Activated CD4-positive, alpha-beta T cell treated with anti-CD3 and anti-CD28 coated beads for 24 hours (primary cell): ENCODE data around the gene SLC49A3.
"Not testable (repeated sequence)": the region's sequence is repeated elsewhere in the genome, so short reads cannot be mapped to it uniquely, and the experiment has no call there.

Experiments
- DNase-seq, 2 donors: peaks; one replicate each; pipeline ENCODE4 v3.0.0-alpha.2; 2020; ENCODE audit warnings: low read depth in 2 of 2

SLC49A3 gene

DNA sequence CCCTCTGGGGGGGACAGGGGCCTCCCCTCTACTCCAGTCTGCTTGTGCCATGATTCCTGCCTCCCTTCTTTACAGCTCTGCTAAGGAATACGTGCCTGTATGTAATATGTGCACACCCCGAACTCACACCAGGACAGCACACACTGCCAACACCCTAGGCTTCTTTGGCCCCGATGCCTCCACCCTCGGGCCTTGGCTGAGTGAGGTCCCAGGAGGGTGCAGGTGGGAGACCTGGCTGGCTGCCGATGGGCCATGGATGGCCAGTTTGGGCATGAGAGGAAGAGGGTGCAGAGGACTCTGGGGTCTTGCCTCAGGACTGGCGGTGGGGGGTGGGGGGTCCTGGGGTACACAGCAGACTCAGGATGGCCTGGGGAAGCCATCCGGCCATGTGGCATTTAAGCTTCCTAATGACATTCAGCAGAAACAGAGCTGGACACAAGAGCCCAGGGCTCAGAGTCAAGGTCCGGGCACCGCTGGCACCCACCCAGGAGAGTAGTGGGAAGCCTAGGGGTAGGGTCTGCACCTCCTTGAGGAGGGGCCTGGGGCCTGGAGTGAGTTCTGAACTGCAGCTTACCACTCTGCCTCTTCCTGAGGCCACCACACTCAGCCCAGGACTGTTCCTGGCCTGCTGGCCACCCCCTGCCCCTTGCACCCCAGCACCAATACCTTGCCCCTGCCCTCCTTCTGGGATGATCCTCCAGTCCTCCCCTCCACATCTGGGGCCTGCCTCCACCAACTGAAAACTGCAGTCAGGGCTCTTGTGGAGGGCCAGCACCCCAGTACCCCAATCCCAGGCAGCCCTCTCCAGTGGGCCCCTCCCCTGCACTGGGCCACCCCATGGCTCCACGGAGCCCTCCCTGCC, 14.6 kb upstream of the SLC49A3 start:
- DNase-seq = no peak

DNA sequence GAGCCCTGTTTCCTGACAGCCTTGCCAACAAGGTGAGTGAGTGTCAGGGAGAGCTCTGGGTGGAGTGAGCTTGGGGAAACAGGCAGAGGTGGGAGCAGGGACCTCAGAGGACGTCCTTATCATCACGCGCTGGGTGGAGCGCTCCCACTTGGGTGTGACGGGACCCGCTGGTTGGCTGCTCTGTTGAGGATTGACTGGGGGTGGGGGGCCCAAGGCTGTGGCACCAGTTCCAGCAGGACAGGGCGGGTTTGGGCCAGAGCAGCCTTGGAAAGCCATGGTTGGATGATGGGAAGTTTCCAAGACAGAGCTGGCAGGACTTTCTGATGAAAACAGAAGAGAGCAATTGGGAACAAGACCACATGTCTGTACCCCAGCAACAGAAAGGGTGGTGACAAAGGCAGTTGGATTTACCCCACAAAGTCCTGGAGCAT, 13.7 kb upstream of the SLC49A3 start:
- no peak for DNase-seq

DNA sequence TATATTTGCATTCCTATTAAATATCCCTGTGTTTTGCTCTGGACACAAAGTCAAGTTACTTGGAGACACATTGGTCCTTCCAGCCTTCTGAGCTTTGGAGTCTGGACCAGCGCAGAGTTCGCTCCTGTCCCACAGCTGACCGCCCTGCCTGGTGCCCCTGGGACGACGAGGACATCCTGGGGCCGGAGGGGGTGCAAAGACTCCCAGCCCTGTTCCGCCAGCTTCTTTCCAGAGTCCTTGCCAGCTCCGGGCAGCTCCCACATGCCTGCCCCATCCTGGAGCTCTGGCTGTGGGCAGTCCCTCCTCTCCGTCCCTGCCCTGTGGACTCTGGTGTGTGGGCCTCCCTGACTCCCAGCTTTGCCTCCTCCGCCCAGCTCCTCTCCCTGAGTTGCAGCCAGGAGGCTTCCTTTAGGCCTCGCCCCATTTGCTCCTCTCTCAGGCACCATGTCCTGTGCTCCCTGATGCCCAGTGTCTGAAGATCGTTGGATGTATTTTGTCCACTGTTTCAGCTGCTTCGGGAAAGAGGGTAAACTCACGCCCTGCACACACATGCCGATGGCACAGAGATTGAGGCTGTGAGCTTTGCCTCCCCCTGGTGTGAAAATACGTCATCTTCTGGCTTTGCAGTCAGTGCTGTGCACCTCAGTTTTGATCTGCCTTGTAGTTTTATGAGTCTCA, 11.8 kb upstream of the SLC49A3 start:
- no peak for DNase-seq

DNA sequence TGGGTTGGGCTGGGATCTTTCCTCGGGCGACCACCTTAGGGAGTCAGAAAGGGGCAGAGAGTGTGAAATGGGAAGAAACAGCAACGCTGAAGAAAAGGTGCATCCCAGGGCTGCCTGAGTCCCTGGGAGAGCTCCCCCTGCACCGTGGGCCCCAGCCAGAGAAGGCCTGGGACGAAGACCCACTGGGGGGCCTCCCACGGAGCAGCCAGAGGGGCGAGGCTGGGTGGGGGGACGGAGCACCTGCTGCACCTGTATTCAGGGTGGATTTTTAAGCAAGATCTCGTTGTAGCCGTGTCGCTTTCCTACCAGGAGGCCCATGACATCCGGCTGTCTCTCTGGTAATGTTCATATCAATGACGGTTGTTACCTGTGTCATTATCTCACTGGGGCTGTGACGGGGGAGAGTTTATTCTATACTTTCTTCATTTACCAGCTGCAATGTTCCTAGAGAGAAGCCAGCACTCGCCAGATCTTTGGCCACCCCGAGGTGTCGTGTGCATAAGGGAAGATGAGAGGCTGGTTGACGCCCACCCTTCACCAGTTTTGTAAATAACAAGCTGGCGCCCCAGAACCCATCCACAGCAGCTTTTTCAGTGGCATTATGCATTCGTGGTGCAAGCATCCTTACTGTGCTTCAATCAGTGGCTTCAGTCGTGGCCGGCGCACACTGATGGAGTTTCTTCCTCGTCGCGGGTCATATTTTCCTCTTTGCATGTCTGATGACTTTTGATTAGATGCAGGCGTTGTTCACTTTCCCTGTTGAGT, 11.0 kb upstream of the SLC49A3 start:
- no peak for DNase-seq

DNA sequence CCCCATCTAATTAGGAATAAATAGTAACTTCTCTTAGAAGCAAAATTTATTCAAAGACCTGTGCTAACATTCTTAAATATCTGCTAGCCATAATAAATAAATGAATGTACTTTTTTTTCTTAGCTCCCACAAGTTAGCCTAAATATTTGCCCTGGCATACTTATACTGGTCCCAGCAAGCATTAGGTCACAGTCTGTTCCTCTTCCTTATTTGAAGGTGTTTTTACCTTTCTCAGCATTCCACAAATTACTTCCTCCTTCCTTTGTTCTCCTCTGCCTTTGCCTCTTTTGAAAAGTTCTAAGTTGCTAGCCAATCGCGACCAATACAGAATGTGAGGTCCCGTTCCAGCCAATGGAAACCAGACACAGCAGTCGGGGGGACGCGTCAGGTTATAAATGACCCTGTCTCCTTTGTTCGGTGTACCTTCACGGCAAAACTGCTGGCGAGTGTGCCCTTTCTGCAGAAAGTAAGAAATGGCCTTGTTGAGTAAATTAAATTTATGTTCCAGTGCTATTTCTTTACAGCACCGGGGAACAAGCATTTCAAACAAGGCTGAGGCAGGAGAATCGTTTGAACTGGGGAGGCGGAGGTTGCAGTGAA, 5.5 kb upstream of the SLC49A3 start:
- not testable (repeated sequence) for DNase-seq

DNA sequence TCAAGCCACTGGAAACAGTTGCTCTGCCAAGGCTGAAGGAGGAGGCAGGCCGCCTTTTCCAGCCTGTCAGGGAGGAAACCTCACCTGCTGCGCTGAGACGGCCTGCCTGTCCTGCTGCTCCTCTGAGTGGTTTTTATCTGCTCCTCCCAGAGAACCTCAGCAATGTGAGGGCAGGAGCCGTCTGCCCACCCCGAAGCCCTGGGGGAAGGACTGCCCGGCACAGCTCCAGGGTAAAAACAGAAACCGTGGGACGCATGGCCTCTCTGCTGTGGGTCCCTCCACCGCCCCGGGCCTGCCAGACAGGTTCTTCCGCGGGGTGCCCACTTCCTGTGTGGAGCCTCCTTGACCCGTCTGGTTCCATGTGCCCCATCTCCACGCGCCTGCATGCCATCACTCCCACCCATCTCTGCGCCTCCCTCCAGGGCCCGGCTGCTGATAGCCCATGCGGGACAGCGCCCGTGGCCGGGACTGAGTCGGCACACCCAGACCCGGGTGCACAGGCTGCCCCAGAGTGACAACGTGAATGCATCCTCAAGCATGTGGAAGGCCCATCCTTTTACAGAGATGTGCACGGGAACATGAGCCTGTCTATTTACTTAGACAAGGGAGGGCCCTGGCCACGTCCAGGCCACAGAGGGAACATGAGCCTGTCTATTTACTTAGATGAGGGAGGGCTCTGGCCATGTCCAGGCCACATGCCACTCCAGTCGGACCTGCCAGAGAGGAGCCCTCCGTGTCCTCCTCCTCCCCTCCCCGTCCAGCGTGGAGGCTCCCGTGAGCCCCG, 4.0 kb upstream of the SLC49A3 start:
- no peak for DNase-seq

DNA sequence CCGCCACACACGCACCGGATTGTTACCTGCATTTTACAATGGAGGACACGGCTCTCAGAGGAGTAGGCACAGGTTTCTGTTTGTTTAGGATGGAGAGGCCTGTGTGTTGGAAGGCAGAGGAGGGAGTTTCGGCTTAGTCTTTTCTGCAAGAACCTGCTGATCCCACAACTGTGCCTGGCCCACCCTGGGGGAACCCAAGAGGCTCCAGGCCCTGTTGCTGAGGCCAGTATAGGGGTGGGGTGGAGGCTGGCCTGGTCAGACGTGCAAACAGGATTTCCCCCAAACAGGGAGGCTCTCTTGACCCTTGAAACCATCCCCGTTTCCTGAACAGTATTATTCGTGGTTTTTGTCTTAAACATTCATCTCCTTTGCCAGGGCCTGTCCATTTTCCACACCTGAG, 772 bp upstream of the SLC49A3 start:
- DNase-seq = no peak

DNA sequence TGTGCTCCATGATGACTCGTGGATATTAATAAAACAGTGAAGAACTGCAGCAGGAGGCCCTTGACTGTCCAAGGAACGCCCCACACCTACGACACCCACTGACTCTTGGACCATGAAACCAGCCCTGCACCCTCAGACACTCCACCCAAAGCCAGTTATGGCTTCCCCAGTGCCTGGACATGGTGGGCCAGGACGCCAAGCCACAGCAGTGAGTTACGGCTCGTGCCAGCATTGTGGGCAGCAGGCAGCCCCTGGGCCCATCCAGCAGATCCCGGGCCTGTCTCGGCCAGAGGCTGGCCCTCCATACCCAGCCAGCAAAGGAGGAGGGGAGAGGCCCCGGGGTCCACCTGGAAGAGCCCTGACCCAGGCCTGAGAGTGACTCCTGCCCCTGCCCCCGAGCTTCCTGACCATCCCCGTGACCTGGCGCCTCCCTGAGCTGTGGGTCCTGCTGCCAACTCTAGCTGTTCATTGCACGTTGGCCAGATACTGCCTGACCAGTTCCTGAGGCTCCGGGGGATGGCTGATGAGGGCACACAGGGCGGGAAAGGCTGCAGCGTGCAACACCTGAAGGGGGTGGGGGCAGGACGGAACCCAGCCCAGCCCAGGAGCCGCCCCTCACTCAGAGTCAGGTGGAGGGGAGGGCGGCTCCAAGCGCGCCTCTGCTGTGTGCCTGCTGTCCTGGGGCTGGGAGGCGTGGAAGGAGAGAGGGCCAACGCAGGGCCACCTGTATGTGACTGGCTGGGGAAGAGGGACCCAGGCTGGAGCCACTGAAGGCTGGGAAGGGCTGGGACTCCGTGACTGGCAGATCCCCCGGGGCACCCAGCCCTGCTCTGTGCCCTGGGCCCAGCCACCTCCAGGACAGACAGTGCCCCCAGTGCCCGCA, 739 bp downstream of the SLC49A3 start:
- DNase-seq = no peak

DNA sequence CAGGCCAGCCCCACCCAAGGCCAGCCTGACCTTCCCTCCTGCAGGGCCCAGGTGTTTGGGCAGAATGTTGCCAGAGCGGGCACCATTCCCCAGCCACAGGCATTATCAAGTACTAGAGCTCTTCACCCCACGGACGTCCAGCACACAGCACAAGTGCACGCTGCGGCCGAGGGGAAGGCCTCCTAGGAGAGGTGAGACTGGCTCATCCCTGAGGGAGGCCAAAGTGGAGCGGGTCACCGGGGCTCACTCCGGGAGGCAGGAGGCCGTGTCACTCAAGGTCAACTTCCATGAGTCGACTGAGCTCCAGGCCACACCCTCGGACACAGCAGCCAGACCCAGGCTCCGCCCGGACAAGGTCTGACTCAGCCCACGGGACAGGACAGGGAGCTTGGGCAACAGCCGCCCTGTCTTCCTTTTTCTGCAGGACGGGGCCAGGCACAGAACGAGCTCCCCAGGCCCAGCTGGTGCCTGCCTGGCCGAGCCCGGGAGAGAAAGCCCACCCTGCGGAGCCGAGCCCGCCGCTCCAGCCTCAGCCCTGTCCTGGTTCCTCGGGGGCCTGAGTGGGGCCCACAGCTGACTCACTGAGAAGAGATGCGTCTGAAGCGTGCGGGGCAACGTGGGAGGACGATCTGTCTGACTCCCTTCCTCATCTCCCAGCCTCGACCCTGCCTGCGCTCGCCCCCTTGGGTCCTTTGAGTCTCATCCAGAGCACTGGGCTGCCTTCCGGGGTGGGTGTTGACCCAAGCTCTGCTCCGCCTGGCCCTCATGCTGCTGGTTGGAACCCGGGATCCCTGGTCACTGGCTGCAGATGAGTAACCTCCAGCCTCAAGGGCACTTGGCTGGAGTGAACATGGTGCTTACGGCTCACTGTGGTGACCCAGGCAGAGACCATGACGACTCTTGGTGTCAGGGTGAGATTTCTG, 1.6 kb downstream of the SLC49A3 start:
- no peak for DNase-seq

DNA sequence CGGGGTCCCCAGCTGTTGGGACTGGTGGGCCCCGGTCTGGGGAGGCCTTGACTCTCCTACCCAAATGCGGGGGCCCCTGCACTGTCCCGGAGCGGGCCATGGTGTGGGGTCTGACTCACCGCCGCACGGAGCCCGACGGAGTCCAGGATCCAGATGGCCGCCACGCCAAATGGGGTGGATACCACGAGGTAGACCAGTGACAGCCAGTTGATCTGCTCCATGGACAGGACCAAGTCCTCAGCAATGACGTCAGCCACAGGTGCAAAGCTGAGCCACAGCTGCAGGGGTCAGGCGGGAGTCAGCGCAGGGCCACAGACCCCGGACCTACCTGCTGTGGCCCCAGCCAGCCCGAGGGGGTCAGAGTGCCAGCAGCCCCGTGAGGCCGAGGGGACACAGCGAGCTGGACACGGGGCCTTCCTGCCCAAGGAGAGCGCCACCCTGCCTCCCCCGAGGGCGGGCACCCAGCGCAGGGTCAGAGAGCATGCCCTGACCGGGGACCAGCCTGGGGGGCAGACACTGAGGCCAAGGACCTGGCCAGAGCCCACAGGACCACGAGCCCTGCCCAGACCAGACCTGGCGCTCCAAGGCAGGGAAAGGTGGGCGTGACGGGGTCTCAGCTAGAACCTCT, 2.4 kb downstream of the SLC49A3 start:
- no peak for DNase-seq

DNA sequence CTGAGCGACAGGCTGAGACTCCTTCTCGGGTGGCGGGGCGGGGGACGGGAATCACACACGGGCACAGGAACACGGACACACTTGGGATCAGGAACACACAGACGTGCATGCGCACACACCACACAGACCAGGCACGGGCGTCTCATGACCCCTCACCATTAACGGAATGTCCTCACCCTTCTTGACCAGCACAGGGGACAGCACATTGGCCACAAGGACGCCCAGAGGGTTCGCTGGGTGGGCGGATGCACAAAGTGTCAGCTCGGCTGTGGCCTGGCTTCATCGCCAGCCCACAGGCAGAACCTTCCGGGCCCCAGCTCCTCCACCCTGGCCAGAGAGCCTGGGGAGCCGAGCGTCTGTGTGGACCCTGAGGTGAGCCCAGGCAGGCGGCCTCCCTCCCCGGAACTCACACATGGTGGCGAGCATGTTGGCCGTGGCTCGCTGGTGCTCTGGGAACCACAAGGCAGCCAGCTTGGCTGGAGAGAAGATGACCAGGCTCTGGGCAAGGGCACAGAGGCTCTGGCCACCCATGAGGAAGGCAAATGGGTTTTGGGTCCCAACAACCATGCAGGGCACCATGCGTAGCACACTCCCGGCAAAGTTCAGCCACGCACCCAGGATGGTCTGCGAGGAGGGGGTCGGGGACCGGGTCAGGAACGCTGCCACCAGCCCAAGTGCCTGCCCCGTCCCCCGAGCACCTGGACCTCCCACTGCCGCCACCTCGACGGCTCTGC, 3.1 kb downstream of the SLC49A3 start:
- no peak for DNase-seq

DNA sequence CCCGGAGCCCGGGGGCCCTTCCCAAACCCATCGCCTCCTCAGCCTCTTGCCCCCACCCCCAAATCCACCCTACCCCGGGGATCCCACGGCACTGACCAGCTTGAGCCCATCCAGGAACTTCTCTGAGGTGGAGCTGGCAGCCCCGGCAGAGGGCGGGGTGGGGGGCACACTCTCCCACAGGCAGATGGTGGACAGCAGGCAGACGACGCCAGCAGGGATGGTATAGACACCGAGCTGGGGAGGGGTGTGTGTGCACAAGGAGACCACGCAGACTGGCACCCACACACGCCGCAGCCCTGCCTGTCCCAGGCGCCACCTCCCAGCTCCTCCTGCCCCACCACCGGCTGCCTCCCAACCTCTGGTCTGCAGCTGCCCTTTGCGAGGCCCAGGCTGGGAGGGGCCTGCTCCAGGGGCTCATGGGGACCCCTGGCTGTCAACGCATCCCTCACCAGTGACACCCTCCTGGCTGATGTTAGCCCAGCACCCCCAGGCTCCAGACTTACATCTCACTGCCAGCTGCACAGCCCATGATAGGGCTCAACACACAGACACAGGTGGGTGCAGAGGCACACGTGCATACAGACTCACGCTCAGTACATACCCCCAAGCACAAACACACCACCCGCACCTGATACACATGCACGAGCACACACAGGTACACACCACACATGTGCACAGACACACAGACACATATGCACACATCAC, 4.2 kb downstream of the SLC49A3 start:
- DNase-seq = no peak

DNA sequence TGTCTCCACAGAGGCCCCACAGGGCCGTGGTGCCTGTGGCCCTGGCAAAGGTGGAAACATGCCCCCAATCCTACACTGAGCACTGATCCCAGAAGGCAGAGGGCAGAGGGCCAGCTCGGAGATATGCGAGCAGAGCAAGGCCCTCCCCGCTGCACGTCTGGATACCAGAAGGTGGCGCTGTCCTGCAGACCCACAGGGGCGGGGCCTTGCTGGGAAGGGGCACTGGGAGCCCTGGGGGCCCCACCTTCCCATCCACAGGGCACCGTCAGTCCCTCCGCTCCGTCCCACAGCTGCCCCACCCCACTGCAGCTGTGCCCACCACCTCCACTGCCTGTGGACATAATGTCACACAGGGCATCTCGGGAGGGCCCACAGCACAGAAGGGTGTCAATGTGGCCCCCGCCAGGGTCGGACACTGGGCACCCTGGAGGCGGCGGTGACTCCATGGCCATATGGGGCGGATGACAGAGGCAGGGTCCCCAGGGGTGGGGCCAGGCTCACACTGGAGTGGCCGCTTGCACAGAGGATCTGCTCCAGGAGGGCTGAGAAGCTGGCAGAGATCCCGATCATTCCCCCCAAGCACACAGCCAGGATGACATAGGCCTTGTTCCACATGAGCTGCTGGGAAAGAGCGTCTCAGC, 4.8 kb downstream of the SLC49A3 start:
- DNase-seq = no peak

DNA sequence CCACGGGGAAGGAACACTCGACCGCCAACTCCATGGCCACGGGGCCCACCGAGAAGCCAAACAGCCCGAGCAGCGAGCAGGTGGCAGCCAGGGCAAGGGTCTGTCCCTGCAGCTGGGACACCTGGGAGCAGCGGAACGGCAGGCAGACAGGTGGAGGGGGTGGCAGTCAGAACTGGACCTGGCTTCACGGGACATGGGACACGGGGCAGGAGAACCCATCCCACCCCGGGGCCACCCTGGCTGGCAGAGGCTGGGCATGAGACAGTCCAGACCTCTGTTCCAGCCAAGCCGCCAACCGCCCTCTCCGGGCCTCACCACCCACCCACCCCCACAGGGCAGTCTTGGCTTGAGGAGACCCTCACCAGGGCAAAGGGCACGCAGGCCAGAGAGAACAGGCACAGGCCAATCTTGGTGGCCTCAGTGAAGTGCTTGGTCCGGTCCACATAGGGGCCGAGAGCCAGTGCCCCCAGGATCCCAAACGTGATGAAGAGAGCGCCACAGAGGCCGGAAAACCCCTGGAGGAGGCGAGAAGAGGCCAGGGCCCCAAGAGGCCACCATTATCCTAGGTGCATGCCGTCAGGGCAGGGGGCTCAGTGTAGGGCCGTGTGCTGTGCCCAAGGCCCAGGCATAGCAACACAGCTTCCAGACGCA, 5.6 kb downstream of the SLC49A3 start:
- no peak for DNase-seq

DNA sequence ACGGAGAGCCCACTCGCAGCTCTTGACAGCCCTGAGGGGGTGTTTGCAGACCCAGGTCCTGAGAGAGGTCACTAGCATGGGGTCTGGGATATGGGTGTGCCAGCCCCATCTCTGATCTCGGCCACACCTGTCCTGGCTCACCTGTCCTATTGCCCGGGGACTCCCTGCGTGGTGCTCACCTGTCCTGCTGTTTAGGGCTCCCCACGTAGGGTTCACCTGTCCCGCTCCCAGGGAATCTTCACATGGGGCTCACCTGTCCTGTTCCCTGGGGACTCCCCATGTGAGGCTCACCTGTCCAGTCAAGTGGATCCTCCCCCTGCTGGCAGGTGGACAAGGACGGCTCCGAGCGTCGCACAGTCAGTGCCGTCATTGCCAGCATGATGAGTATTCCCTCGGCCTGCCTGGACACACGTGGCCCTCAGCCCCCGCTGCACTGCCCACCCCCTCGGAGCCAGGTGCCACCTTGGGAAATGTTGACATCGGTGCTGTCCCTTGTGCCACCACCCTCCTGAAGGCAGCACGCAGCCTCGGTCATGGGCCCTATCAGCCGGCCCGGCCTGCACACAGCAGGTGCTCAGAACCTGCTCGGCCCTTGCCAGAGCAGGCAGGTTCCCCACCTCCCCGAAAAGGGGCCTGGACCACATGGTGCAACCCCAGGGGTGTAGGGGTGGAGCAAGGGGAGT, 6.3 kb downstream of the SLC49A3 start:
- DNase-seq = no peak
